ENCODE data around the gene UBAP2L.
"Not testable (repeated sequence)": the region's sequence is repeated elsewhere in the genome, so short reads cannot be mapped to it uniquely, and the experiment has no call there.

Gene UBAP2L

DNA sequence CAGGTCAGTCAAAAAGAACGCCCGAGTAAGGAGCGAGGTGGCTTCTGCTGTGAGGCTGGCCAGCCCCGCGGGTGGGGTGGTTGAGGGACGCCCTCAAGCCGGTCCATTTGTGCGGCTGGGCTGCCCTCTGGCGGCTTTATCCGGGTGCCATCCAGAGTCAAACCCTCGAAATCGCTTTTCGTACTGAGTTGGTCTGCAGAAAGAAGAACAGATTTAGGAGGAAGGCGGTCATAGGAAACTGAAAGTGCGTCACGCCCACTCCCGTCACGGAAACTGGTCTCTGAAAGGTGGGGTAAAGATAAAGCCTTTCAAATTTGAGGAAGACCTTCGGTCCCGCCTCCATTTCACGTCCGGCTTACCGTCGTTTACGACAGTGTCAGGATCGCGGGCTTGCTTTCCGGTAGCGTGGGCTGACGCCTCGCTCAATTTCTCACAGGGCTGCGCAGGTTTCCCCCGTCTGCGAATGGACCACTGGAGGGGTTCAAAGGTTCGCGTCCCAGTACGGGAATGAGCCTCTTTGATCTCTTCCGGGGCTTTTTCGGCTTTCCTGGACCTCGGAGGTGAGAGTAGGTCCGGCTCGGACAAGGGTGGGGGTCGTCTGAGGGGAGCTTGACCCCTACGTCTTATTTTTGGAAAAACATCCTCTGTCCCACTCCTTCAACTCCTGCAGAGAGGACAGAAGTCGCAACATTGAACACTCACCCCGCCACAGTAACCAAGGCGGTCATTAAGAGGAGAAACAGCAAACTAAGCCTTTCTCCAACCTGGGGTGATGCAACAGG lies 51.7 kb downstream of the UBAP2L start, which contains the start of gene HAX1:
Gene HAX1 (plus strand): TSS at position 413 of the 782 bp plus-strand sequence. CDS start 95 bp downstream, at position 508.
- in situ Hi-C loops (cut with MboI; ENCODE audit: low pct_unique_long_range_greater_than_20kb, low sequenced_read_pairs, unreplicated experiment), result no loop called here
- TF ChIP-seq, protein P1, sequence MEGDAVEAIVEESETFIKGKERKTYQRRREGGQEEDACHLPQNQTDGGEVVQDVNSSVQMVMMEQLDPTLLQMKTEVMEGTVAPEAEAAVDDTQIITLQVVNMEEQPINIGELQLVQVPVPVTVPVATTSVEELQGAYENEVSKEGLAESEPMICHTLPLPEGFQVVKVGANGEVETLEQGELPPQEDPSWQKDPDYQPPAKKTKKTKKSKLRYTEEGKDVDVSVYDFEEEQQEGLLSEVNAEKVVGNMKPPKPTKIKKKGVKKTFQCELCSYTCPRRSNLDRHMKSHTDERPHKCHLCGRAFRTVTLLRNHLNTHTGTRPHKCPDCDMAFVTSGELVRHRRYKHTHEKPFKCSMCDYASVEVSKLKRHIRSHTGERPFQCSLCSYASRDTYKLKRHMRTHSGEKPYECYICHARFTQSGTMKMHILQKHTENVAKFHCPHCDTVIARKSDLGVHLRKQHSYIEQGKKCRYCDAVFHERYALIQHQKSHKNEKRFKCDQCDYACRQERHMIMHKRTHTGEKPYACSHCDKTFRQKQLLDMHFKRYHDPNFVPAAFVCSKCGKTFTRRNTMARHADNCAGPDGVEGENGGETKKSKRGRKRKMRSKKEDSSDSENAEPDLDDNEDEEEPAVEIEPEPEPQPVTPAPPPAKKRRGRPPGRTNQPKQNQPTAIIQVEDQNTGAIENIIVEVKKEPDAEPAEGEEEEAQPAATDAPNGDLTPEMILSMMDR (IDR thresholded peaks at IDR 0.05; ENCODE audit: extremely low read depth, insufficient read depth, missing control alignments), result peak; percentile 79
- peak; percentile 93 for DNase-seq (ENCODE audit: low spot score)

GRCh38 chr1:154272999-154273563 lies 52.3 kb downstream of the UBAP2L start:
- DNase-seq (ENCODE audit: low spot score), result no peak
- TF ChIP-seq, protein P1 (IDR thresholded peaks at IDR 0.05; ENCODE audit: extremely low read depth, insufficient read depth, missing control alignments), result no peak
- in situ Hi-C loops (cut with MboI; ENCODE audit: low pct_unique_long_range_greater_than_20kb, low sequenced_read_pairs, unreplicated experiment), result no loop called here

DNA sequence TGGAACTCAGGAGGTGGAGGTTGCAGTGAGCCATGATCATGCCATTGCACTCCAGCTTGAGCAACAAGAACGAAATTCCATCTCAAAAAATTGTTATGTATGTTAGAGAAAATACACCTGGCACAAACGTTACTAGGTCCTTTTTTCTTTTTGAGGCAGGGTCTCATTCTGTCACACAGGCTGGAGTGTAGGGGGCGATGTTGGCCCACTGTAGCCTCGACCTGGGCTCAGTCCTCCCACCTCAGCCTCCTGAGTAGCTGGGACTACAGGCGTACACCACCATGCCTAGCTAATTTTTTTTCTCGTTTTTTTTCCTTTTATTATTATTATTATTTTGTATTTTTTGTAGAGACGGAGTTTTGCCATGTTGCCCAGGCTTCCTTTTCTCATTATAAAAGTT lies 56.0 kb downstream of the UBAP2L start:
- TF ChIP-seq, protein P1 (IDR thresholded peaks at IDR 0.05; ENCODE audit: extremely low read depth, insufficient read depth, missing control alignments), result peak; percentile 44
- DNase-seq (ENCODE audit: low spot score), result no peak
- in situ Hi-C loops (cut with MboI; ENCODE audit: low pct_unique_long_range_greater_than_20kb, low sequenced_read_pairs, unreplicated experiment), result no loop called here

- DNase-seq (ENCODE audit: low spot score); in situ Hi-C loops (cut with MboI; ENCODE audit: low pct_unique_long_range_greater_than_20kb, low sequenced_read_pairs, unreplicated experiment): not testable (repeated sequence)
Observed at GRCh38 chr1:154287591-154287990, 66.8 kb downstream of the UBAP2L start.

DNA sequence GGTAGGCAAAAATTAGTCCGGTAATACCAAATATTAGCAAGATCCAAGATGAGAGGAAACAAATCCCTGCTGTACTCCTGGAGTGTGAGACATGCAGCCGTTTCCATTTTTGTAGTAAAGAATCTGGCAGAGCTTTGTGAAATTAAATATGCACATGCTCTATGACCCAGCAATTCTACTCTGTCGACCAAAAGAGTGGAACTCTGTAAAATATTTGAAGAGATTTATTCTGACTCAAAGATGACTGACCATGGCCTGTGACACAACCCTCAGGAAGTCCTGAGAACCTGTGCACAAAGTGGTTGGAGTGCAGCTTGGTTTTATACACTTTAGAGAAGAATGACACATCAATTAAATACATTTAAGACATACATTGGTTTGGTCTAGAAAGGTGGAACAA lies 67.9 kb downstream of the UBAP2L start:
- TF ChIP-seq, protein P1 (IDR thresholded peaks at IDR 0.05; ENCODE audit: extremely low read depth, insufficient read depth, missing control alignments), result no peak
- in situ Hi-C loops (cut with MboI; ENCODE audit: low pct_unique_long_range_greater_than_20kb, low sequenced_read_pairs, unreplicated experiment), result no loop called here
- DNase-seq (ENCODE audit: low spot score), result no peak

DNA sequence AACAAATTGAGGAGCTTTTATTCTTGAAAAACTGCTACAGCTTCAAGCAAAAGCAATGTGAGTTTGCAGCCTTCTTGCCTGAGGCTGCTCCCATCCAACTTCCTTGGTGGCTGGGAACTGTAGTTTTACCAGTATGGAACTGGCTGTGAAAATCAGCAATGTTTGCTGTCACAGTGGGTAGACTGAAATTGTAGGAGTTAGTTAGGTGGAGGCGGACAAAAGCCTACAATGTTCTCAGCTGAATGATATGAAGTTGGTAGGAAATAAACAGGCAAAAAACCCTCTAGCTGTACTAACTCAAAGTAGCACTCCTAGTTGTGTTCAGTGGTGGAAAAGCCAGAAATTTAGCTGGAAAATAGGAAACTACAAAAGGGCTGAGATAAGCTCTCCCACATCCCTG lies 70.2 kb downstream of the UBAP2L start:
- in situ Hi-C loops (cut with MboI; ENCODE audit: low pct_unique_long_range_greater_than_20kb, low sequenced_read_pairs, unreplicated experiment), result no loop called here
- no peak for DNase-seq (ENCODE audit: low spot score)
- TF ChIP-seq, protein P1 (IDR thresholded peaks at IDR 0.05; ENCODE audit: extremely low read depth, insufficient read depth, missing control alignments), result no peak

Measured in GM13977 (cell line).